Liver (tissue), 9 donors: ENCODE results near the gene PPP1R1B. TPM values are rescaled to one million over a fixed set of nuclear protein-coding genes. Genes with fewer than 3 reads are reported as not detected.

Source experiments
- DNase-seq: peaks from one replicate; pipeline ENCODE4 v3.0.0-alpha.2; 2017; ENCODE audit warnings: low spot score
- H3K27ac ChIP-seq, 2 donors: one replicate each; pipeline ENCODE4 v1.7.0; 2013; ENCODE audit warnings: inconsistent platforms in 2 of 2, low read length in 2 of 2, control low read depth in 1 of 2, low read depth in 1 of 2, mild to moderate bottlenecking in 1 of 2
- H3K27me3 ChIP-seq, 4 donors: one replicate each; pipeline versions ENCODE4 v1.6.1 to v1.7.0; 2013; ENCODE audit warnings: low read length in 3 of 4, inconsistent platforms in 1 of 4, mild to moderate bottlenecking in 1 of 4, moderate library complexity in 1 of 4; ENCODE audit not compliant: control insufficient read depth in 4 of 4, insufficient read depth in 4 of 4
- H3K36me3 ChIP-seq, 4 donors: one replicate each; pipeline versions ENCODE4 v1.6.1 to v1.7.0; 2013; ENCODE audit warnings: low read length in 3 of 4, mild to moderate bottlenecking in 3 of 4, low read depth in 1 of 4, moderate library complexity in 1 of 4; ENCODE audit not compliant: control insufficient read depth in 4 of 4, insufficient read depth in 3 of 4
- H3K4me1 ChIP-seq, 4 donors: one replicate each; pipeline versions ENCODE4 v1.6.1 to v1.7.0; 2013; ENCODE audit warnings: low read length in 3 of 4, mild to moderate bottlenecking in 3 of 4, moderate library complexity in 1 of 4; ENCODE audit not compliant: control insufficient read depth in 4 of 4, insufficient read depth in 4 of 4
- H3K4me3 ChIP-seq, 3 donors: one replicate each; pipeline versions ENCODE4 v1.6.1 to v1.7.0; 2013; ENCODE audit warnings: low read length in 3 of 3, control low read depth in 1 of 3, low read depth in 1 of 3, mild to moderate bottlenecking in 1 of 3
- H3K9ac ChIP-seq, 2 donors: one replicate each; pipeline ENCODE4 v1.7.0; 2013; ENCODE audit warnings: low read length in 2 of 2, mild to moderate bottlenecking in 2 of 2, moderate library complexity in 2 of 2, control low read depth in 1 of 2, low read depth in 1 of 2
- H3K9me3 ChIP-seq, 4 donors: one replicate each; pipeline versions ENCODE4 v1.6.1 to v1.7.0; 2013; ENCODE audit warnings: low read length in 3 of 4; ENCODE audit not compliant: control insufficient read depth in 4 of 4
- EGR1 ChIP-seq, 2 donors: IDR thresholded peaks; 2 replicates each; pipeline ENCODE4 v1.6.1; 2016 to 2018; ENCODE audit warnings: antibody characterized with exemption in 2 of 2, low read depth in 2 of 2
- FOXA2 ChIP-seq: IDR thresholded peaks from 2 replicates; pipeline ENCODE4 v1.6.1; 2016; ENCODE audit warnings: antibody characterized with exemption
- GABPA ChIP-seq, 2 donors: IDR thresholded peaks in 1 of 2; conservative IDR thresholded peaks in 1 of 2; 2 replicates each; pipeline ENCODE4 v1.6.1; 2016; ENCODE audit warnings: antibody characterized with exemption in 2 of 2, mild to moderate bottlenecking in 1 of 2, moderate library complexity in 1 of 2
- HNF4A ChIP-seq, 2 donors: conservative IDR thresholded peaks; 2 replicates each; pipeline ENCODE4 v1.6.1; 2016; ENCODE audit warnings: antibody characterized with exemption in 2 of 2, mild to moderate bottlenecking in 2 of 2
- HNF4G ChIP-seq: IDR thresholded peaks from 2 replicates; pipeline ENCODE4 v1.6.1; 2016; ENCODE audit warnings: antibody characterized with exemption
- JUND ChIP-seq, 2 donors: IDR thresholded peaks; 2 replicates each; pipeline ENCODE4 v1.6.1; 2016; ENCODE audit warnings: antibody characterized with exemption in 2 of 2
- NR2F2 ChIP-seq: IDR thresholded peaks from 2 replicates; pipeline ENCODE4 v1.6.1; 2016; ENCODE audit warnings: antibody characterized with exemption
- RAD21 ChIP-seq, 2 donors: IDR thresholded peaks; 2 replicates each; pipeline ENCODE4 v1.6.1; 2016; ENCODE audit warnings: antibody characterized with exemption in 2 of 2, mild to moderate bottlenecking in 2 of 2
- RXRA ChIP-seq, 2 donors: IDR thresholded peaks; 2 replicates each; pipeline ENCODE4 v1.6.1; 2017 to 2018; ENCODE audit warnings: antibody characterized with exemption in 2 of 2, mild to moderate bottlenecking in 1 of 2
- SP1 ChIP-seq: IDR thresholded peaks from 2 replicates; pipeline ENCODE4 v1.6.1; 2018; ENCODE audit warnings: antibody characterized with exemption, mild to moderate bottlenecking
- TAF1 ChIP-seq: conservative IDR thresholded peaks from 2 replicates; pipeline ENCODE4 v1.6.1; 2016; ENCODE audit warnings: antibody characterized with exemption, mild to moderate bottlenecking
- YY1 ChIP-seq: IDR thresholded peaks from 2 replicates; pipeline ENCODE4 v1.6.1; 2016; ENCODE audit warnings: antibody characterized with exemption, mild to moderate bottlenecking
- WGBS: extraction: QIAGEN DNeasy Blood & Tissue Kit; methylation state at CpG from one replicate; pipeline ENCODE4 v1.1.7; 2013; 5-methylcytosine and 5-hydroxymethylcytosine counted together
- polyA plus RNA-seq, 2 donors: library from polyadenylated mRNA; stranded (reverse) in 1 of 2; unstranded in 1 of 2; fragments of 200-250 nt in 1 of 2; fragments of >200 nt in 1 of 2; fragmentation: Nextera tagmentation in 1 of 2; extraction: Ambion mirVana in 1 of 2; gene quantifications; one replicate each; pipeline versions ENCODE4 v1.2.1 to v1.2.3, GENCODE V29; 2013 to 2015
- total RNA-seq, 2 donors: library from RNA; depleted of rRNA; stranded (reverse); fragments of >200 nt; gene quantifications; one replicate each; pipeline ENCODE4 v1.2.3, GENCODE V29; 2014
- TF ChIP-seq, protein P1 (sequence below): IDR thresholded peaks from 2 replicates; pipeline ENCODE4 v1.6.1; 2016; ENCODE audit warnings: antibody characterized with exemption
- TF ChIP-seq, protein P2 (sequence below): IDR thresholded peaks from 2 replicates; pipeline ENCODE4 v1.6.1; 2016; ENCODE audit warnings: antibody characterized with exemption
- TF ChIP-seq, protein P3 (sequence below): fragments of 150-350 bp; IDR thresholded peaks from 2 replicates; pipeline ENCODE4 v1.5.1; 2017; ENCODE audit warnings: improper control_type of control experiment, low read depth, low read length; ENCODE audit not compliant: missing input control
- TF ChIP-seq, protein P4 (sequence below): IDR thresholded peaks from 2 replicates; pipeline ENCODE4 v1.6.1; 2016; ENCODE audit warnings: antibody characterized with exemption, mild to moderate bottlenecking
- donor health status: healthy.
- donor health status: healthy.
- donor health status: healthy.
- donor health status: healthy.
- donor health status: healthy.

The PPP1R1B gene
- total and polyA plus RNA-seq, 4 donors = 0.14 TPM; not detected in 3

DNA sequence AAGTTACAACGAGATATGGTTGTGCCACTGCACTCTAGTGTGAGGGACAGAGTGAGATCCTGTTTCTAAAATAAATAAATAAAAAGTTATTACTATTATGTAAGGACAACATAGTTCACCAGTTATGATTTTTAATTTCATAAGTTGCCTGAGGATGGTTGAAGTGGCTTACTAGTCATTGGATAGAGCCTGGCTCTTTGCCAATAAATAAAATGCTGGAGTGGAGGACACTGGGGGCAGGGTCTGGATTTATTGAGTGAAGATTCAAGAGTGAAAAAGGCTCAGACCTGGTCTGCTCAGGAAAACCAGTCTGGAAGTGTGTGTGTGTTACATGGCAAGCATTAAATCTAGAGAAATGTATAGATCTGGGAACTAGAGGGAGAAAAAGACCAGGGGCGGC, 12.3 kb downstream of the PPP1R1B start:
- 82% methylated on average over 2 of the region's 2 CpGs for WGBS
- no peak for DNase-seq
- no peak overlapping the region for H3K27ac ChIP-seq
- H3K27me3 ChIP-seq = no peaks in the 10 kb centered on the region
- TF ChIP-seq, protein P1, sequence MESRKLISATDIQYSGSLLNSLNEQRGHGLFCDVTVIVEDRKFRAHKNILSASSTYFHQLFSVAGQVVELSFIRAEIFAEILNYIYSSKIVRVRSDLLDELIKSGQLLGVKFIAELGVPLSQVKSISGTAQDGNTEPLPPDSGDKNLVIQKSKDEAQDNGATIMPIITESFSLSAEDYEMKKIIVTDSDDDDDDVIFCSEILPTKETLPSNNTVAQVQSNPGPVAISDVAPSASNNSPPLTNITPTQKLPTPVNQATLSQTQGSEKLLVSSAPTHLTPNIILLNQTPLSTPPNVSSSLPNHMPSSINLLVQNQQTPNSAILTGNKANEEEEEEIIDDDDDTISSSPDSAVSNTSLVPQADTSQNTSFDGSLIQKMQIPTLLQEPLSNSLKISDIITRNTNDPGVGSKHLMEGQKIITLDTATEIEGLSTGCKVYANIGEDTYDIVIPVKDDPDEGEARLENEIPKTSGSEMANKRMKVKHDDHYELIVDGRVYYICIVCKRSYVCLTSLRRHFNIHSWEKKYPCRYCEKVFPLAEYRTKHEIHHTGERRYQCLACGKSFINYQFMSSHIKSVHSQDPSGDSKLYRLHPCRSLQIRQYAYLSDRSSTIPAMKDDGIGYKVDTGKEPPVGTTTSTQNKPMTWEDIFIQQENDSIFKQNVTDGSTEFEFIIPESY = no peak
- TF ChIP-seq YY1 (no peak), TAF1 (no peak), GABPA (IDR thresholded peaks at IDR 0.05 in 1 of 2, conservative IDR thresholded peaks at IDR 0.05 in 1 of 2) (no peak), NR2F2 (no peak), HNF4G (no peak), EGR1 (IDR thresholded peaks at IDR 0.05; ENCODE audit: low read depth in 2 of 2) (no peak), HNF4A (conservative IDR thresholded peaks at IDR 0.05) (no peak), RAD21 (IDR thresholded peaks at IDR 0.05) (no peak), SP1 (no peak), RXRA (IDR thresholded peaks at IDR 0.05) (no peak), FOXA2 (no peak), JUND (IDR thresholded peaks at IDR 0.05) (no peak)
- TF ChIP-seq, protein P2, sequence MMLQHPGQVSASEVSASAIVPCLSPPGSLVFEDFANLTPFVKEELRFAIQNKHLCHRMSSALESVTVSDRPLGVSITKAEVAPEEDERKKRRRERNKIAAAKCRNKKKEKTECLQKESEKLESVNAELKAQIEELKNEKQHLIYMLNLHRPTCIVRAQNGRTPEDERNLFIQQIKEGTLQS = no peak
- TF ChIP-seq, protein P3, sequence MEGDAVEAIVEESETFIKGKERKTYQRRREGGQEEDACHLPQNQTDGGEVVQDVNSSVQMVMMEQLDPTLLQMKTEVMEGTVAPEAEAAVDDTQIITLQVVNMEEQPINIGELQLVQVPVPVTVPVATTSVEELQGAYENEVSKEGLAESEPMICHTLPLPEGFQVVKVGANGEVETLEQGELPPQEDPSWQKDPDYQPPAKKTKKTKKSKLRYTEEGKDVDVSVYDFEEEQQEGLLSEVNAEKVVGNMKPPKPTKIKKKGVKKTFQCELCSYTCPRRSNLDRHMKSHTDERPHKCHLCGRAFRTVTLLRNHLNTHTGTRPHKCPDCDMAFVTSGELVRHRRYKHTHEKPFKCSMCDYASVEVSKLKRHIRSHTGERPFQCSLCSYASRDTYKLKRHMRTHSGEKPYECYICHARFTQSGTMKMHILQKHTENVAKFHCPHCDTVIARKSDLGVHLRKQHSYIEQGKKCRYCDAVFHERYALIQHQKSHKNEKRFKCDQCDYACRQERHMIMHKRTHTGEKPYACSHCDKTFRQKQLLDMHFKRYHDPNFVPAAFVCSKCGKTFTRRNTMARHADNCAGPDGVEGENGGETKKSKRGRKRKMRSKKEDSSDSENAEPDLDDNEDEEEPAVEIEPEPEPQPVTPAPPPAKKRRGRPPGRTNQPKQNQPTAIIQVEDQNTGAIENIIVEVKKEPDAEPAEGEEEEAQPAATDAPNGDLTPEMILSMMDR = no peak
- TF ChIP-seq, protein P4, sequence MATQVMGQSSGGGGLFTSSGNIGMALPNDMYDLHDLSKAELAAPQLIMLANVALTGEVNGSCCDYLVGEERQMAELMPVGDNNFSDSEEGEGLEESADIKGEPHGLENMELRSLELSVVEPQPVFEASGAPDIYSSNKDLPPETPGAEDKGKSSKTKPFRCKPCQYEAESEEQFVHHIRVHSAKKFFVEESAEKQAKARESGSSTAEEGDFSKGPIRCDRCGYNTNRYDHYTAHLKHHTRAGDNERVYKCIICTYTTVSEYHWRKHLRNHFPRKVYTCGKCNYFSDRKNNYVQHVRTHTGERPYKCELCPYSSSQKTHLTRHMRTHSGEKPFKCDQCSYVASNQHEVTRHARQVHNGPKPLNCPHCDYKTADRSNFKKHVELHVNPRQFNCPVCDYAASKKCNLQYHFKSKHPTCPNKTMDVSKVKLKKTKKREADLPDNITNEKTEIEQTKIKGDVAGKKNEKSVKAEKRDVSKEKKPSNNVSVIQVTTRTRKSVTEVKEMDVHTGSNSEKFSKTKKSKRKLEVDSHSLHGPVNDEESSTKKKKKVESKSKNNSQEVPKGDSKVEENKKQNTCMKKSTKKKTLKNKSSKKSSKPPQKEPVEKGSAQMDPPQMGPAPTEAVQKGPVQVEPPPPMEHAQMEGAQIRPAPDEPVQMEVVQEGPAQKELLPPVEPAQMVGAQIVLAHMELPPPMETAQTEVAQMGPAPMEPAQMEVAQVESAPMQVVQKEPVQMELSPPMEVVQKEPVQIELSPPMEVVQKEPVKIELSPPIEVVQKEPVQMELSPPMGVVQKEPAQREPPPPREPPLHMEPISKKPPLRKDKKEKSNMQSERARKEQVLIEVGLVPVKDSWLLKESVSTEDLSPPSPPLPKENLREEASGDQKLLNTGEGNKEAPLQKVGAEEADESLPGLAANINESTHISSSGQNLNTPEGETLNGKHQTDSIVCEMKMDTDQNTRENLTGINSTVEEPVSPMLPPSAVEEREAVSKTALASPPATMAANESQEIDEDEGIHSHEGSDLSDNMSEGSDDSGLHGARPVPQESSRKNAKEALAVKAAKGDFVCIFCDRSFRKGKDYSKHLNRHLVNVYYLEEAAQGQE = no peak
- H3K4me3 ChIP-seq = no peak overlapping the region
- H3K9me3 ChIP-seq = no peaks in the 10 kb centered on the region
- peaks cover 5 to 47% (median 33%) of the 10 kb centered on the region in 4 donors for H3K4me1 ChIP-seq
- no peak overlapping the region for H3K9ac ChIP-seq
- no peaks in the 10 kb centered on the region for H3K36me3 ChIP-seq
